ENCODE measurements around the gene HJV. TPM values are rescaled to one million over a fixed set of nuclear protein-coding genes. Genes with fewer than 3 reads are reported as not detected.

HJV gene
- total RNA-seq, 1 experiment from 2014 or later: not detected

DNA sequence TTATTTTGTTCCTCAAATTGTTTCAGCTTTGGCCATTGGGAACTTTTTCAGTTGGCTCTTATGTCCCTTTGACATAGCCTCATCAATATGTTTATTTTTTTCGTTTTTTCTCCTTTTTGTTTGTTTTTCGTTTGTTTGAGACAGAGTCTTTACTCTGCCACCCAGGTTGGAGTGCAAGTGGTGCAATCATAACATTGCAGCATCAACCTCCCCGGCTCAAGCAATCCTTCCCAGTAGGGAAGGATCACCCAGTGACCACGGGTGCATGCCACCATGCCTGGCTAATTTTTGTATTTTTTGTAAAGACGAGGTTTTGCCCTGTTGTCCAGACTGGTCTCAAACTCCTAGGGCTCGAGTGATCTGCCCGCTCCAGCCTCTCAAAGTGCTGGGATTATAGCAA is 49.0 kb downstream of the HJV start:
- no CpG with 5 or more reads among the region's 7 CpGs for WGBS (ENCODE audit: extremely low coverage, insufficient read length, low lambda C conversion rate)
- peaks cover 0 to under 1% (median 0%) of the 10 kb centered on the region in 3 experiments; a peak in 1 of 7 replicates for H3K36me3 Mint-ChIP-seq (ENCODE audit: insufficient read depth in 1 of 3, low read depth in 3 of 3)

More for the DNA sequence above, 49.0 kb downstream of the HJV start:
- TF ChIP-seq, protein P1, sequence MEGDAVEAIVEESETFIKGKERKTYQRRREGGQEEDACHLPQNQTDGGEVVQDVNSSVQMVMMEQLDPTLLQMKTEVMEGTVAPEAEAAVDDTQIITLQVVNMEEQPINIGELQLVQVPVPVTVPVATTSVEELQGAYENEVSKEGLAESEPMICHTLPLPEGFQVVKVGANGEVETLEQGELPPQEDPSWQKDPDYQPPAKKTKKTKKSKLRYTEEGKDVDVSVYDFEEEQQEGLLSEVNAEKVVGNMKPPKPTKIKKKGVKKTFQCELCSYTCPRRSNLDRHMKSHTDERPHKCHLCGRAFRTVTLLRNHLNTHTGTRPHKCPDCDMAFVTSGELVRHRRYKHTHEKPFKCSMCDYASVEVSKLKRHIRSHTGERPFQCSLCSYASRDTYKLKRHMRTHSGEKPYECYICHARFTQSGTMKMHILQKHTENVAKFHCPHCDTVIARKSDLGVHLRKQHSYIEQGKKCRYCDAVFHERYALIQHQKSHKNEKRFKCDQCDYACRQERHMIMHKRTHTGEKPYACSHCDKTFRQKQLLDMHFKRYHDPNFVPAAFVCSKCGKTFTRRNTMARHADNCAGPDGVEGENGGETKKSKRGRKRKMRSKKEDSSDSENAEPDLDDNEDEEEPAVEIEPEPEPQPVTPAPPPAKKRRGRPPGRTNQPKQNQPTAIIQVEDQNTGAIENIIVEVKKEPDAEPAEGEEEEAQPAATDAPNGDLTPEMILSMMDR (conservative IDR thresholded peaks at IDR 0.05): no peak
- H2AFZ ChIP-seq (ENCODE audit: low read length): no peak overlapping the region
- H3K14ac ChIP-seq (ENCODE audit: insufficient read depth, low read length): no peak overlapping the region
- H2BK12ac ChIP-seq (ENCODE audit: insufficient read length, low read depth, low read length): no peak overlapping the region
- H3K4me1 Mint-ChIP-seq: peaks cover 0 to 6% of the 10 kb centered on the region in 2 experiments; a peak in 2 of 4 replicates
- no peaks in the 10 kb centered on the region for H3K79me1 ChIP-seq (ENCODE audit: insufficient read depth, low read depth, low read length, poor library complexity, severe bottlenecking)
- no peak overlapping the region for H3K4ac ChIP-seq (ENCODE audit: low read depth, low read length)
- H3K27me3 Mint-ChIP-seq (ENCODE audit: low read depth): no peaks in the 10 kb centered on the region
- H4K8ac ChIP-seq (replicated peaks; ENCODE audit: insufficient read length, low read depth, low read length): no peak overlapping the region
- H2BK15ac ChIP-seq (ENCODE audit: low read depth, low read length): no peak overlapping the region
- H4K5ac ChIP-seq (ENCODE audit: insufficient read length, low read depth, low read length): no peak overlapping the region
- no peak overlapping the region for H3K4me2 ChIP-seq (ENCODE audit: insufficient read depth, insufficient read length, low read length)
- no peak overlapping the region for H3K56ac ChIP-seq (ENCODE audit: insufficient read length, low read depth, low read length)
- H3K9me3 Mint-ChIP-seq: peaks cover under 1% of the 10 kb centered on the region in 2 experiments; a peak in 3 of 5 replicates
- no peaks in the 10 kb centered on the region for H3K9me3 ChIP-seq (ENCODE audit: control insufficient read depth, low read depth, low read length)
- no peak overlapping the region for H3K23ac ChIP-seq (ENCODE audit: insufficient read length, low read depth, low read length)
- H3K23me2 ChIP-seq (ENCODE audit: insufficient read length, low read depth, low read length, poor library complexity, severe bottlenecking): no peaks in the 10 kb centered on the region
- H3K27me3 ChIP-seq (ENCODE audit: insufficient read depth, low read length): no peaks in the 10 kb centered on the region
- no peak overlapping the region for H3K27ac Mint-ChIP-seq
- no peak overlapping the region for H3K18ac ChIP-seq (ENCODE audit: insufficient read length, low read depth, low read length)
- no peak overlapping the region for H3K4me3 Mint-ChIP-seq
- no peak for DNase-seq
- no peak overlapping the region for H2BK5ac ChIP-seq (ENCODE audit: insufficient read length, low read length)
- H2AK5ac ChIP-seq (ENCODE audit: insufficient read length, low read length): no peak overlapping the region
- H3K79me2 ChIP-seq (ENCODE audit: insufficient read depth, low read length): no peaks in the 10 kb centered on the region
- no peak overlapping the region for H2BK120ac ChIP-seq (ENCODE audit: low read depth, low read length, poor library complexity, severe bottlenecking)
- H3K27ac ChIP-seq (ENCODE audit: insufficient read length, low read depth, low read length): no peak overlapping the region
- H3T11ph ChIP-seq (ENCODE audit: low read length): no peak overlapping the region
- no peak overlapping the region for H3K9ac ChIP-seq (ENCODE audit: extremely low read depth, insufficient read length, low read length)
- H2BK20ac ChIP-seq (ENCODE audit: low read depth, low read length, poor library complexity, severe bottlenecking): no peak overlapping the region
- H4K91ac ChIP-seq (ENCODE audit: insufficient read length, low read depth, low read length): no peak overlapping the region
- H3K4me1 ChIP-seq (ENCODE audit: insufficient read depth, low read length): no peaks in the 10 kb centered on the region
- no peaks in the 10 kb centered on the region for H4K20me1 ChIP-seq (ENCODE audit: control insufficient read depth, insufficient read depth, insufficient read length)

Other genes with a start within 250 kb of the HJV start
- 10.8 and 11.0 TPM in 2 replicates for gene RNF115, start 197.6 kb downstream of the HJV start, total RNA-seq (2021)
- gene POLR3C, start 197.5 kb downstream of the HJV start, total RNA-seq (2021): 33.4 and 37.2 TPM in 2 replicates
- gene NUDT17, start 176.1 kb downstream of the HJV start, total RNA-seq (2021): 3.0 and 4.0 TPM in 2 replicates
- 33.9 TPM in 2 replicates for gene PIAS3, start 162.7 kb downstream of the HJV start, total RNA-seq (2021)
- 0.18 and 0.28 TPM in 2 replicates for gene ANKRD35, start 135.9 kb downstream of the HJV start, total RNA-seq (2021)
- gene ITGA10, start 111.7 kb downstream of the HJV start, total RNA-seq (2021): 0.04 and 0.09 TPM in 2 replicates
- gene PEX11B, start 103.0 kb downstream of the HJV start, total RNA-seq (2021): 11.2 and 13.7 TPM in 2 replicates
- 298 and 306 TPM in 2 replicates for gene RBM8A, start 94.3 kb downstream of the HJV start, total RNA-seq (2021)
- gene LIX1L, start 63.7 kb downstream of the HJV start, total RNA-seq (2021): 5.9 TPM in 2 replicates
- gene ANKRD34A, start 57.2 kb downstream of the HJV start, total RNA-seq (2021): 0.20 and 0.39 TPM in 2 replicates
- 6.0 and 7.9 TPM in 2 replicates for gene POLR3GL, start 57.0 kb downstream of the HJV start, total RNA-seq (2021)
- gene TXNIP, start 25.2 kb downstream of the HJV start, total RNA-seq (2021): 20.8 and 23.2 TPM in 2 replicates
- 0.35 and 0.50 TPM in 2 replicates for gene NBPF10, start 123.1 kb upstream of the HJV start, total RNA-seq (2021)
- 8.1 and 9.9 TPM in 2 replicates for gene NOTCH2NLA, start 207.3 kb upstream of the HJV start, total RNA-seq (2021)

Measured in H9 (cell line).